ENCODE measurements around the gene PCDH9.

GRCh38 chr13:66887088-66887487 lies 343.0 kb downstream of the PCDH9 start:
- TF ChIP-seq, protein P1, sequence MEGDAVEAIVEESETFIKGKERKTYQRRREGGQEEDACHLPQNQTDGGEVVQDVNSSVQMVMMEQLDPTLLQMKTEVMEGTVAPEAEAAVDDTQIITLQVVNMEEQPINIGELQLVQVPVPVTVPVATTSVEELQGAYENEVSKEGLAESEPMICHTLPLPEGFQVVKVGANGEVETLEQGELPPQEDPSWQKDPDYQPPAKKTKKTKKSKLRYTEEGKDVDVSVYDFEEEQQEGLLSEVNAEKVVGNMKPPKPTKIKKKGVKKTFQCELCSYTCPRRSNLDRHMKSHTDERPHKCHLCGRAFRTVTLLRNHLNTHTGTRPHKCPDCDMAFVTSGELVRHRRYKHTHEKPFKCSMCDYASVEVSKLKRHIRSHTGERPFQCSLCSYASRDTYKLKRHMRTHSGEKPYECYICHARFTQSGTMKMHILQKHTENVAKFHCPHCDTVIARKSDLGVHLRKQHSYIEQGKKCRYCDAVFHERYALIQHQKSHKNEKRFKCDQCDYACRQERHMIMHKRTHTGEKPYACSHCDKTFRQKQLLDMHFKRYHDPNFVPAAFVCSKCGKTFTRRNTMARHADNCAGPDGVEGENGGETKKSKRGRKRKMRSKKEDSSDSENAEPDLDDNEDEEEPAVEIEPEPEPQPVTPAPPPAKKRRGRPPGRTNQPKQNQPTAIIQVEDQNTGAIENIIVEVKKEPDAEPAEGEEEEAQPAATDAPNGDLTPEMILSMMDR (IDR thresholded peaks at IDR 0.05): no peak
- TF ChIP-seq POLR2A (IDR thresholded peaks at IDR 0.05): no peak
- TF ChIP-seq EP300 (IDR thresholded peaks at IDR 0.05; ENCODE audit: low read depth): no peak
